CD4-positive, alpha-beta T cell (primary cell): ENCODE results near the gene ADARB2. TPM values are rescaled to one million over a fixed set of nuclear protein-coding genes. Genes with fewer than 3 reads are reported as not detected.

Experiments used
- ATAC-seq: fragments of 200-7000 bp; cut with Tn5 transposase; one replicate; pipeline ENCODE4 v1.10.0; 2022; ENCODE audit warnings: mild to moderate bottlenecking; ENCODE audit not compliant: poor library complexity
- CTCF ChIA-PET: fragments of 350-600 bp; sonication (Branson Sonifier 250); formaldehyde crosslinking; loops from one replicate; lab custom pipeline; 2021; ENCODE audit warnings: antibody characterized with exemption, inconsistent platforms; lab: Charles Lee
- POLR2A ChIA-PET: fragments of 350-600 bp; sonication (Branson Sonifier 250); formaldehyde crosslinking; loops from one replicate; lab custom pipeline; 2021; ENCODE audit warnings: antibody characterized with exemption, inconsistent platforms; lab: Charles Lee
- DNase-seq, 14 experiments: peaks; one replicate each; pipeline ENCODE4 v3.0.0-alpha.2; 2013 to 2020; ENCODE audit warnings: mixed read lengths in 2 of 14
- H3K27ac ChIP-seq, 2 donors: one replicate each; pipeline versions ENCODE4 v1.5.1 to v1.7.0; 2013; ENCODE audit warnings: low read length in 2 of 2, low read depth in 1 of 2, mild to moderate bottlenecking in 1 of 2
- H3K27me3 ChIP-seq, 2 experiments: 1 replicate in 1 of 2; 2 replicates in 1 of 2; pipeline versions ENCODE4 v1.6.1 to v1.7.0; 2013; ENCODE audit warnings: low read length in 2 of 2, control low read depth in 1 of 2, mild to moderate bottlenecking in 1 of 2, moderate library complexity in 1 of 2; ENCODE audit not compliant: insufficient read depth in 2 of 2, control insufficient read depth in 1 of 2
- H3K36me3 ChIP-seq: one replicate; pipeline ENCODE4 v1.6.1; 2013; ENCODE audit warnings: low read length, control low read depth; ENCODE audit not compliant: insufficient read depth
- H3K4me1 ChIP-seq: one replicate; pipeline ENCODE4 v1.6.1; 2013; ENCODE audit warnings: low read length, control low read depth; ENCODE audit not compliant: insufficient read depth
- H3K4me3 ChIP-seq: one replicate; pipeline ENCODE4 v1.5.1; 2013; ENCODE audit warnings: mild to moderate bottlenecking, low read length, moderate library complexity
- H3K9me3 ChIP-seq, 2 experiments: 1 replicate in 1 of 2; 2 replicates in 1 of 2; pipeline versions ENCODE4 v1.6.1 to v1.7.0; 2013; ENCODE audit warnings: low read length in 2 of 2, mild to moderate bottlenecking in 2 of 2, control low read depth in 1 of 2, moderate library complexity in 1 of 2; ENCODE audit not compliant: control insufficient read depth in 1 of 2, insufficient read depth in 1 of 2
- H3K27ac Mint-ChIP-seq: one replicate; pipeline ENCODE4 v1.8.0; 2020; ENCODE audit warnings: mixed read lengths
- H3K27me3 Mint-ChIP-seq: one replicate; pipeline ENCODE4 v1.8.0; 2021; ENCODE audit warnings: mixed read lengths
- H3K36me3 Mint-ChIP-seq: one replicate; pipeline ENCODE4 v1.8.0; 2021; ENCODE audit warnings: low read depth, mixed read lengths
- H3K4me1 Mint-ChIP-seq: one replicate; pipeline ENCODE4 v1.8.0; 2021; ENCODE audit warnings: low read depth, mixed read lengths
- H3K4me3 Mint-ChIP-seq: one replicate; pipeline ENCODE4 v1.8.0; 2020; ENCODE audit warnings: mild to moderate bottlenecking, mixed read lengths
- H3K9me3 Mint-ChIP-seq: one replicate; pipeline ENCODE4 v1.8.0; 2020; ENCODE audit warnings: mixed read lengths
- CTCF ChIP-seq: fragments of 200-600 bp; IDR thresholded peaks from one replicate; pipeline ENCODE4 v1.8.0; 2022; ENCODE audit warnings: antibody characterized with exemption, mild to moderate bottlenecking
- intact Hi-C, 2 experiments: fragments of 100-400 bp; cut with DNase I in 1 of 2; cut with micrococcal nuclease in 1 of 2; formaldehyde crosslinking; loops; one replicate each; pipeline versions ENCODE4 v1.15.1 to v1.9.0; 2023 to 2025; cut with DNase I, micrococcal nuclease
- total RNA-seq, 174 experiments: library from RNA in 2 of 174; stranded (reverse) in 2 of 174; gene quantifications; one replicate each; pipeline ENCODE4 v1.2.3 and lab custom pipeline; 2021 to 2026

The ADARB2 gene
- total RNA-seq, 2 experiments from 2014 or later: 0.14 TPM; not detected in 1

DNA sequence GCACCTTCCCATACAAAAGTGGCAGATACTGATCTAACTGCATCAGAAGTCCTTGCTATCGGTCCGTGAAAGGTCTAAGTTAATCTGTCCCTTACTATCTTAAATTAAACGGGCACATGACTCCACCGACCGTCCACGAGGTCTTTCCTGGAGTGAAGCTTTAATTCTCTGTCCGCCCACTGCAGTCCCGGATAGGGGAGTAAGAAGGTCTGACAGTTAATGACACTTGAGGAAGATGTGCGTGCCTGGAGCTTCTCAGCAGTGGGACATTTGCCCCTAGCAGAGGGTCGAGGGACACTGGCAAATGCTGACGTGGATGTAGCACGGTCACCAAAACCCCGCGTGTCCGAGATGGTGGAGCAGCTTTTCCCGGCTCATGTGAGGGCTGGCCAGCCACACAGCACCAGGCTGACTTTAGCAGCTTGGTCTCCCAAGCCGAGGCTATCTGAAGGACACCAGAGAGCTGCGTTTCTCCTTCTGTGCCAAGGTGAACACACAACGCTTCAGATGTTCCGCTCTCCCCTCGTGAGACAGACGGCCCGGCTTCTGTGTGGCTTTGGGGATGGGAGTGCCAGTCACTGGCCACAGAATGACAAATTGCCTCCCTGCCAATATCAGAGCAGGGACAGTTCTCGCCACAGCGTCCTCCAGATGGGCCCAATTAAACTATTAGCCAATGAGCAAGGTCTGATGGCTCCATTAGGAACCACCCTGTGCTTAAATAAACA is 86.6 kb downstream of the ADARB2 start:
- H3K27me3 Mint-ChIP-seq: peaks cover 8% of the 10 kb centered on the region

DNA sequence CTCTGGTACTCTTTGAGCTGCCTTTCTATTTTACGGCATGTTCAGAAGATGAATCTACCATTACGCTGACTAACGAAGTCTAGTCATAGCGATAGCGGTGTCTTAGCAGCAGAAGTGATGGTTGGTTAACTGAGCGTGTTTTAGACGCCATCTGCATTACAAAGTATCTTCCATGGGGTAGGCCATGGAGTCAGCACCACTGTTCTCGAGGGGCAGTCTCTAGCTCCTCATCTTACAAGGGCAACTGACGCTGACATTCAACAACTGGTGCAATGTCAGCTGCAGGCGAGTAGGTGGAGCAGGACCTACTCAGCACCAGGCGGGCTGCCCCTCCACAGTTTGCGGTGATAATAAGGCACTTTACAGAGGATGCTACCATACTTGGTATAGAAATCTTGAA is 88.7 kb downstream of the ADARB2 start:
- H3K4me1 ChIP-seq: no peaks in the 10 kb centered on the region
- no peak for TF ChIP-seq CTCF
- Mint-ChIP-seq H3K4me3 (no peak overlapping the region), H3K27me3 (peaks cover 16% of the 10 kb centered on the region), H3K27ac (no peak overlapping the region), H3K4me1 (no peaks in the 10 kb centered on the region), H3K36me3 (no peaks in the 10 kb centered on the region), H3K9me3 (no peaks in the 10 kb centered on the region)
- ChIA-PET CTCF (no interaction called here), POLR2A (no interaction called here)
- DNase-seq (no peak), ATAC-seq (no peak)
- no peak overlapping the region for H3K4me3 ChIP-seq
- H3K27me3 ChIP-seq: no peaks in the 10 kb centered on the region
- H3K9me3 ChIP-seq: peaks cover 0 to 12% of the 10 kb centered on the region in 2 experiments
- H3K27ac ChIP-seq: no peak overlapping the region
- H3K36me3 ChIP-seq: no peaks in the 10 kb centered on the region
- intact Hi-C loops: no loop called here

More for the DNA sequence above, 86.6 kb downstream of the ADARB2 start:
- Mint-ChIP-seq H3K9me3 (no peaks in the 10 kb centered on the region), H3K4me1 (no peaks in the 10 kb centered on the region), H3K36me3 (no peaks in the 10 kb centered on the region), H3K27ac (no peak overlapping the region), H3K4me3 (no peak overlapping the region)
- no peaks in the 10 kb centered on the region for H3K4me1 ChIP-seq
- DNase-seq (no peak), ATAC-seq (no peak)
- H3K4me3 ChIP-seq: no peak overlapping the region
- H3K9me3 ChIP-seq: peaks cover 0 to 4% of the 10 kb centered on the region in 2 experiments
- CTCF ChIA-PET: no interaction called here
- no peak for TF ChIP-seq CTCF
- H3K27me3 ChIP-seq: no peaks in the 10 kb centered on the region
- H3K27ac ChIP-seq: no peak overlapping the region
- no peaks in the 10 kb centered on the region for H3K36me3 ChIP-seq
- intact Hi-C loops: no loop called here
- POLR2A ChIA-PET: no interaction called here

GRCh38 chr10:1646332-1646731 is 91.0 kb downstream of the ADARB2 start:
- Mint-ChIP-seq H3K4me1 (no peaks in the 10 kb centered on the region), H3K9me3 (no peaks in the 10 kb centered on the region), H3K4me3 (no peak overlapping the region), H3K27me3 (peaks cover 12% of the 10 kb centered on the region), H3K27ac (no peak overlapping the region), H3K36me3 (no peaks in the 10 kb centered on the region)
- Histone ChIP-seq H3K4me3 (no peak overlapping the region), H3K9me3 (peaks cover 0 to 15% of the 10 kb centered on the region in 2 experiments), H3K27ac (no peak overlapping the region), H3K27me3 (peaks cover 0 to 2% of the 10 kb centered on the region in 2 experiments), H3K4me1 (no peaks in the 10 kb centered on the region), H3K36me3 (no peaks in the 10 kb centered on the region)
- ATAC-seq (no peak), DNase-seq (no peak)
- ChIA-PET POLR2A (no interaction called here), CTCF (no interaction called here)
- intact Hi-C loops: no loop called here
- no peak for TF ChIP-seq CTCF
